ENCODE data around the gene TUBA4A.

DNA sequence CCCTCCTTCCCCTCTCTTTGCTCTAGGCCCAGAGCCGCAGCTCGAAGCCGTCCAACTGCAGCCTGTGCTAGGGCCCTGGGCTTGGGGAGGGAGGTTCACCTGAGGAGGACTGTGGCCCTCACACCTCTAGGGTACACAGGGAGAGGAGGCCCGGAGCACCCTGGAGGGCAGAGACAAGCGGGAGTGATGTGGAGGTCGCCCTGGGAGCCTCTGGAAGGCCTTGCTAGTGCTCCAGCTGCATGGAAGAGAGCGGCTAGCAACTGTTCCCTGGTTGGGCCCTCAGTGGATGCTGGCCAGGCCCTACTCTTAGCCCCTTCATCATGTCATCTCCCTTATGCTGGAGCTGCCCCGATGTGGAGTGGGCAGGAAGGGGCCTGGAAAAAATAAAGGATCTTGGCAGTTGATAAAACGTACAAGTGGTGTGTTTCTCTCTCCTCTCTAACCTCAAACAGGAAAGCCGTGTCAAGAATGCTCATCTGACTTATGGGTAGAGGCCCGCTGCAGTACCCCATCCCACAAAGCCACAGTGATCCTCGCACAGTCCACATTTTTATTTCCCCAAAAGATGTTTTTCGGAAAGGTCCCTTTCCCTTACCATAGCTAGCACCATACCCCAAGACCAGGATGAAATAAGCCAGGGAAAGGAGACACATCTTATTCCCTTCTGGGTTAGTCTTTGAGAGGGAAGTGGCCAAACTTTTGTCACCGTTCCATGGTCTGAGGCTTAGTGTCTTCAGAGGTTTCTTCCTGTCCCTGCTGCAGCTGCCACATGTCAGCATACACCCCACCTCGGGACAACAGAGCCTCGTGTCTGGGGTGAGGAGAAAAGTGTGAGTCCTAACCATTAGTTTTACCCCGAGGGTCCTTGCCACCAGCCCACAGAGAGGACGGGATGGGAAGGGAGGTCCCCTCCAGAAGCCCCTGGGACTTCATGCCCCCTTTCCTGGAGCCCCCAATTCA lies 44.2 kb downstream of the TUBA4A start:
- TF ChIP-seq, protein P1, sequence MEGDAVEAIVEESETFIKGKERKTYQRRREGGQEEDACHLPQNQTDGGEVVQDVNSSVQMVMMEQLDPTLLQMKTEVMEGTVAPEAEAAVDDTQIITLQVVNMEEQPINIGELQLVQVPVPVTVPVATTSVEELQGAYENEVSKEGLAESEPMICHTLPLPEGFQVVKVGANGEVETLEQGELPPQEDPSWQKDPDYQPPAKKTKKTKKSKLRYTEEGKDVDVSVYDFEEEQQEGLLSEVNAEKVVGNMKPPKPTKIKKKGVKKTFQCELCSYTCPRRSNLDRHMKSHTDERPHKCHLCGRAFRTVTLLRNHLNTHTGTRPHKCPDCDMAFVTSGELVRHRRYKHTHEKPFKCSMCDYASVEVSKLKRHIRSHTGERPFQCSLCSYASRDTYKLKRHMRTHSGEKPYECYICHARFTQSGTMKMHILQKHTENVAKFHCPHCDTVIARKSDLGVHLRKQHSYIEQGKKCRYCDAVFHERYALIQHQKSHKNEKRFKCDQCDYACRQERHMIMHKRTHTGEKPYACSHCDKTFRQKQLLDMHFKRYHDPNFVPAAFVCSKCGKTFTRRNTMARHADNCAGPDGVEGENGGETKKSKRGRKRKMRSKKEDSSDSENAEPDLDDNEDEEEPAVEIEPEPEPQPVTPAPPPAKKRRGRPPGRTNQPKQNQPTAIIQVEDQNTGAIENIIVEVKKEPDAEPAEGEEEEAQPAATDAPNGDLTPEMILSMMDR (IDR thresholded peaks at IDR 0.05 in 4 of 5, conservative IDR thresholded peaks at IDR 0.05 in 1 of 5): no peak
- TF ChIP-seq POLR2A (IDR thresholded peaks at IDR 0.05): no peak

Measured in gastrocnemius medialis (tissue), 4 donors.